ENCODE results near the gene PAX8.

Gene PAX8

GRCh38 chr2:113275556-113276215, 3.0 kb downstream of the PAX8 start:
- no peak for DNase-seq (ENCODE audit: low read depth)
- no peak overlapping the region for H3K4me3 ChIP-seq (ENCODE audit: low read depth, low read length)
- TF ChIP-seq CTCF (IDR thresholded peaks at IDR 0.05; ENCODE audit: low read depth, low read length, missing control alignments), result no peak

GRCh38 chr2:113274432-113274831, 4.3 kb downstream of the PAX8 start:
- DNase-seq (ENCODE audit: low read depth), result no peak
- no peak for TF ChIP-seq CTCF (IDR thresholded peaks at IDR 0.05; ENCODE audit: low read depth, low read length, missing control alignments)
- no peak overlapping the region for H3K4me3 ChIP-seq (ENCODE audit: low read depth, low read length)

GRCh38 chr2:113273981-113274380, 4.7 kb downstream of the PAX8 start:
- DNase-seq (ENCODE audit: low read depth), result no peak
- H3K4me3 ChIP-seq (ENCODE audit: low read depth, low read length), result no peak overlapping the region
- no peak for TF ChIP-seq CTCF (IDR thresholded peaks at IDR 0.05; ENCODE audit: low read depth, low read length, missing control alignments)

GRCh38 chr2:113273027-113273551, 5.6 kb downstream of the PAX8 start:
- peak; percentile 49 for TF ChIP-seq CTCF (IDR thresholded peaks at IDR 0.05; ENCODE audit: low read depth, low read length, missing control alignments)
- DNase-seq (ENCODE audit: low read depth), result no peak
- no peak overlapping the region for H3K4me3 ChIP-seq (ENCODE audit: low read depth, low read length)

- no peak for DNase-seq (ENCODE audit: low read depth)
- no peak overlapping the region for H3K4me3 ChIP-seq (ENCODE audit: low read depth, low read length)
- no peak for TF ChIP-seq CTCF (IDR thresholded peaks at IDR 0.05; ENCODE audit: low read depth, low read length, missing control alignments)
Observed at GRCh38 chr2:113272477-113272876, 6.2 kb downstream of the PAX8 start.

- no peak for DNase-seq (ENCODE audit: low read depth)
- no peak for TF ChIP-seq CTCF (IDR thresholded peaks at IDR 0.05; ENCODE audit: low read depth, low read length, missing control alignments)
- no peak overlapping the region for H3K4me3 ChIP-seq (ENCODE audit: low read depth, low read length)
Observed at GRCh38 chr2:113268621-113269360, 9.9 kb downstream of the PAX8 start.
